Colonic mucosa (tissue), 4 donors: ENCODE measurements around the gene SLC25A13. TPM values are rescaled to one million over a fixed set of nuclear protein-coding genes. Genes with fewer than 3 reads are reported as not detected.

Experiments
- DNase-seq: peaks from one replicate; pipeline ENCODE4 v3.0.0-alpha.2; 2020
- H3K27ac ChIP-seq: fragments of 200-600 bp; one replicate; pipeline ENCODE4 v1.8.0; 2021
- H3K27me3 ChIP-seq: fragments of 200-600 bp; one replicate; pipeline ENCODE4 v1.8.0; 2021
- H3K36me3 ChIP-seq: fragments of 200-600 bp; one replicate; pipeline ENCODE4 v1.8.0; 2021
- H3K4me1 ChIP-seq: fragments of 200-600 bp; one replicate; pipeline ENCODE4 v1.8.0; 2021; ENCODE audit warnings: mild to moderate bottlenecking
- H3K4me3 ChIP-seq: fragments of 200-600 bp; one replicate; pipeline ENCODE4 v1.8.0; 2021
- H3K9ac ChIP-seq, 2 donors: one replicate each; pipeline ENCODE4 v1.7.0; 2013; ENCODE audit warnings: control low read depth in 2 of 2, low read depth in 2 of 2, low read length in 2 of 2
- H3K9me3 ChIP-seq: fragments of 200-600 bp; one replicate; pipeline ENCODE4 v1.8.0; 2021
- intact Hi-C: fragments of 100-400 bp; cut with DNase I; formaldehyde crosslinking; loops from one replicate; pipeline ENCODE4 v1.14.1; 2022
- total RNA-seq, 2 donors: library from RNA; stranded (reverse); fragmentation: NEBNext Ultra II Directional in 1 of 2; extraction: Animal tissue kit (Norgen Biotek cat#: 25700) in 1 of 2; gene quantifications; one replicate each; pipeline ENCODE4 v1.2.1, GENCODE V29; 2021
- TF ChIP-seq, protein P1 (sequence below): fragments of 200-600 bp; IDR thresholded peaks from one replicate; pipeline ENCODE4 v1.8.0; 2022; ENCODE audit warnings: antibody characterized with exemption, mild to moderate bottlenecking
- donor health status: healthy.
- donor health status: DM: no; HTN: no; CAD: no.
- donor health status: DM: no; HTN: no; CAD: no.

SLC25A13 gene
- total RNA-seq, 2 donors from 2014 or later, result 36.4 to 45.2 TPM

DNA sequence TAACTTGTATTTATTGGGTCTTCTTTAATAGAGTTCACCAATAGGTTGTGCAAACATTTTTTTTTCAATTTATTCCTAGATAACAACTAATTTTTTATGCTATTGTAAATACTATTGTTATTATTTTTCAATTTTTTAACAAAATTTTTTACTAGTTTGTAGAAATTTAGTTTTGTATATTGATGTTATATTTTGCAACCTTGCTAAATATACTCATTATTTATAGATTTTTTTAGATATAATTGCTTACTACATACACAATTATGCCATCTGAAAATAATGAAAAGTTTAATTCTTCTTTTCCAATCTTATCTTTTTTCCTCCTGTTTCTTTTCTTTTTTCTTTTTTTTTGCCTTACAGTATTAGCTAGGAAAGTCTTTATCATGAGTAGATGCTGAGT lies 216.9 kb downstream of the SLC25A13 start:
- Histone ChIP-seq H3K9ac (no peak overlapping the region), H3K4me1 (no peaks in the 10 kb centered on the region), H3K27ac (no peak overlapping the region), H3K27me3 (no peaks in the 10 kb centered on the region), H3K9me3 (no peaks in the 10 kb centered on the region), H3K36me3 (no peaks in the 10 kb centered on the region), H3K4me3 (no peak overlapping the region)
- intact Hi-C loops, result no loop called here
- TF ChIP-seq, protein P1, sequence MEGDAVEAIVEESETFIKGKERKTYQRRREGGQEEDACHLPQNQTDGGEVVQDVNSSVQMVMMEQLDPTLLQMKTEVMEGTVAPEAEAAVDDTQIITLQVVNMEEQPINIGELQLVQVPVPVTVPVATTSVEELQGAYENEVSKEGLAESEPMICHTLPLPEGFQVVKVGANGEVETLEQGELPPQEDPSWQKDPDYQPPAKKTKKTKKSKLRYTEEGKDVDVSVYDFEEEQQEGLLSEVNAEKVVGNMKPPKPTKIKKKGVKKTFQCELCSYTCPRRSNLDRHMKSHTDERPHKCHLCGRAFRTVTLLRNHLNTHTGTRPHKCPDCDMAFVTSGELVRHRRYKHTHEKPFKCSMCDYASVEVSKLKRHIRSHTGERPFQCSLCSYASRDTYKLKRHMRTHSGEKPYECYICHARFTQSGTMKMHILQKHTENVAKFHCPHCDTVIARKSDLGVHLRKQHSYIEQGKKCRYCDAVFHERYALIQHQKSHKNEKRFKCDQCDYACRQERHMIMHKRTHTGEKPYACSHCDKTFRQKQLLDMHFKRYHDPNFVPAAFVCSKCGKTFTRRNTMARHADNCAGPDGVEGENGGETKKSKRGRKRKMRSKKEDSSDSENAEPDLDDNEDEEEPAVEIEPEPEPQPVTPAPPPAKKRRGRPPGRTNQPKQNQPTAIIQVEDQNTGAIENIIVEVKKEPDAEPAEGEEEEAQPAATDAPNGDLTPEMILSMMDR, result no peak
- no peak for DNase-seq

GRCh38 chr7:96102096-96102811 lies 219.6 kb downstream of the SLC25A13 start:
- no peak overlapping the region for H3K4me3 ChIP-seq
- intact Hi-C loops, result no loop called here
- no peaks in the 10 kb centered on the region for H3K36me3 ChIP-seq
- no peak overlapping the region for H3K9ac ChIP-seq
- DNase-seq, result no peak
- no peaks in the 10 kb centered on the region for H3K4me1 ChIP-seq
- TF ChIP-seq, protein P1, result no peak
- H3K27me3 ChIP-seq, result no peaks in the 10 kb centered on the region
- no peak overlapping the region for H3K27ac ChIP-seq
- no peaks in the 10 kb centered on the region for H3K9me3 ChIP-seq

- Histone ChIP-seq H3K9ac (no peak overlapping the region), H3K27me3 (no peaks in the 10 kb centered on the region), H3K9me3 (no peaks in the 10 kb centered on the region), H3K4me3 (no peak overlapping the region), H3K4me1 (no peaks in the 10 kb centered on the region), H3K36me3 (no peaks in the 10 kb centered on the region), H3K27ac (no peak overlapping the region)
- intact Hi-C loops, result no loop called here
- no peak for DNase-seq
- TF ChIP-seq, protein P1, result no peak
These were observed 221.2 kb downstream of the SLC25A13 start for GRCh38 chr7:96100737-96101136.

GRCh38 chr7:96097835-96098234 lies 224.1 kb downstream of the SLC25A13 start:
- no peak overlapping the region for H3K4me3 ChIP-seq
- no peaks in the 10 kb centered on the region for H3K36me3 ChIP-seq
- no peak overlapping the region for H3K27ac ChIP-seq
- TF ChIP-seq, protein P1, result no peak
- no peaks in the 10 kb centered on the region for H3K27me3 ChIP-seq
- DNase-seq, result no peak
- intact Hi-C loops, result no loop called here
- H3K9ac ChIP-seq, result no peak overlapping the region
- no peaks in the 10 kb centered on the region for H3K9me3 ChIP-seq
- no peaks in the 10 kb centered on the region for H3K4me1 ChIP-seq

GRCh38 chr7:96093435-96093834 lies 228.5 kb downstream of the SLC25A13 start:
- TF ChIP-seq, protein P1, result no peak
- intact Hi-C loops, result no loop called here
- no peak overlapping the region for H3K9ac ChIP-seq
- DNase-seq, result no peak
- no peaks in the 10 kb centered on the region for H3K4me1 ChIP-seq
- no peaks in the 10 kb centered on the region for H3K9me3 ChIP-seq
- no peaks in the 10 kb centered on the region for H3K27me3 ChIP-seq
- H3K27ac ChIP-seq, result no peak overlapping the region
- H3K36me3 ChIP-seq, result no peaks in the 10 kb centered on the region
- H3K4me3 ChIP-seq, result no peak overlapping the region
